Thymus (tissue), 11 donors: ENCODE measurements around the gene SRSF8. TPM values are rescaled to one million over a fixed set of nuclear protein-coding genes. Genes with fewer than 3 reads are reported as not detected.

Experiments
- DNase-seq, 9 donors: peaks; one replicate each; pipeline ENCODE4 v3.0.0-alpha.2; 2013; ENCODE audit warnings: low spot score in 9 of 9, low read depth in 6 of 9, missing footprints in 1 of 9
- H3K27ac ChIP-seq, 2 donors: one replicate each; pipeline ENCODE4 v1.5.1; 2013; ENCODE audit warnings: control low read depth in 1 of 2, low read depth in 1 of 2, low read length in 1 of 2, mild to moderate bottlenecking in 1 of 2, moderate library complexity in 1 of 2
- H3K27me3 ChIP-seq, 2 donors: one replicate each; pipeline ENCODE4 v1.5.1; 2013; ENCODE audit warnings: low read length in 1 of 2; ENCODE audit not compliant: control insufficient read depth in 2 of 2, insufficient read depth in 1 of 2
- H3K36me3 ChIP-seq, 2 donors: one replicate each; pipeline ENCODE4 v1.5.1; 2013; ENCODE audit warnings: low read length in 1 of 2, mild to moderate bottlenecking in 1 of 2, moderate library complexity in 1 of 2; ENCODE audit not compliant: control insufficient read depth in 2 of 2, insufficient read depth in 2 of 2
- H3K4me1 ChIP-seq, 2 donors: one replicate each; pipeline ENCODE4 v1.5.1; 2013; ENCODE audit warnings: low read length in 2 of 2; ENCODE audit not compliant: control insufficient read depth in 2 of 2, insufficient read depth in 2 of 2
- H3K4me3 ChIP-seq, 2 donors: one replicate each; pipeline ENCODE4 v1.5.1; 2013; ENCODE audit warnings: low read length in 2 of 2, control low read depth in 1 of 2, mild to moderate bottlenecking in 1 of 2
- H3K9me3 ChIP-seq, 2 donors: one replicate each; pipeline ENCODE4 v1.5.1; 2013; ENCODE audit warnings: low read length in 1 of 2, mild to moderate bottlenecking in 1 of 2; ENCODE audit not compliant: control insufficient read depth in 2 of 2, insufficient read depth in 1 of 2
- WGBS: extraction: QIAGEN DNeasy Blood & Tissue Kit; methylation state at CpG from one replicate; pipeline ENCODE4 v1.1.7; 2013; 5-methylcytosine and 5-hydroxymethylcytosine counted together
- polyA plus RNA-seq: library from polyadenylated mRNA; stranded (reverse); fragments of 200-250 nt; gene quantifications from one replicate; pipeline ENCODE4 v1.2.3, GENCODE V29; 2013
- total RNA-seq: library from RNA; stranded (reverse); fragments of 120-200 nt; gene quantifications from one replicate; pipeline ENCODE4 v1.2.4, GENCODE V29; 2013
- donor health status: healthy.

The SRSF8 gene
- total and polyA plus RNA-seq, 2 donors = 12.5 to 76.8 TPM

GRCh38 chr11:95098826-95099225 lies 32.1 kb downstream of the SRSF8 start:
- Histone ChIP-seq H3K4me3 (no peak overlapping the region), H3K27me3 (no peaks in the 10 kb centered on the region), H3K9me3 (no peaks in the 10 kb centered on the region), H3K4me1 (no peaks in the 10 kb centered on the region), H3K36me3 (no peaks in the 10 kb centered on the region), H3K27ac (no peak overlapping the region)
- no peak for DNase-seq
- 99% methylated on average over 3 of the region's 3 CpGs for WGBS

- Histone ChIP-seq H3K9me3 (no peaks in the 10 kb centered on the region), H3K27me3 (no peaks in the 10 kb centered on the region), H3K27ac (no peak overlapping the region), H3K4me1 (no peaks in the 10 kb centered on the region), H3K4me3 (no peak overlapping the region), H3K36me3 (no peaks in the 10 kb centered on the region)
- WGBS = 85% methylated on average over 4 of the region's 4 CpGs
- DNase-seq = no peak
Measured at GRCh38 chr11:95100191-95100648, 33.5 kb downstream of the SRSF8 start.

GRCh38 chr11:95100856-95101507 lies 34.3 kb downstream of the SRSF8 start:
- H3K36me3 ChIP-seq = no peaks in the 10 kb centered on the region
- WGBS = 98% methylated on average over 6 of the region's 6 CpGs
- DNase-seq = no peak
- no peaks in the 10 kb centered on the region for H3K4me1 ChIP-seq
- H3K4me3 ChIP-seq = no peak overlapping the region
- no peaks in the 10 kb centered on the region for H3K9me3 ChIP-seq
- H3K27ac ChIP-seq = no peak overlapping the region
- H3K27me3 ChIP-seq = no peaks in the 10 kb centered on the region

- H3K27me3 ChIP-seq = no peaks in the 10 kb centered on the region
- WGBS = 96% methylated on average over 1 of the region's 1 CpG
- H3K9me3 ChIP-seq = no peaks in the 10 kb centered on the region
- H3K4me3 ChIP-seq = no peak overlapping the region
- no peaks in the 10 kb centered on the region for H3K36me3 ChIP-seq
- H3K4me1 ChIP-seq = no peaks in the 10 kb centered on the region
- H3K27ac ChIP-seq = peak overlapping the region in 1 of 2 donors; percentile 5
- no peak for DNase-seq
Measured at GRCh38 chr11:95101935-95102334, 35.2 kb downstream of the SRSF8 start.

- H3K4me3 ChIP-seq = no peak overlapping the region
- over 99% methylated on average over 2 of the region's 2 CpGs for WGBS
- no peak overlapping the region for H3K27ac ChIP-seq
- no peaks in the 10 kb centered on the region for H3K9me3 ChIP-seq
- no peaks in the 10 kb centered on the region for H3K36me3 ChIP-seq
- H3K27me3 ChIP-seq = no peaks in the 10 kb centered on the region
- no peaks in the 10 kb centered on the region for H3K4me1 ChIP-seq
- no peak for DNase-seq
Measured at GRCh38 chr11:95102733-95103132, 36.0 kb downstream of the SRSF8 start.

GRCh38 chr11:95103701-95104100 lies 37.0 kb downstream of the SRSF8 start:
- H3K4me3 ChIP-seq = no peak overlapping the region
- no peaks in the 10 kb centered on the region for H3K9me3 ChIP-seq
- WGBS = 97% methylated on average over 5 of the region's 5 CpGs
- H3K36me3 ChIP-seq = no peaks in the 10 kb centered on the region
- H3K4me1 ChIP-seq = no peaks in the 10 kb centered on the region
- H3K27ac ChIP-seq = no peak overlapping the region
- no peaks in the 10 kb centered on the region for H3K27me3 ChIP-seq
- no peak for DNase-seq

- 94% methylated on average over 6 of the region's 6 CpGs for WGBS
- Histone ChIP-seq H3K27ac (no peak overlapping the region), H3K36me3 (no peaks in the 10 kb centered on the region), H3K9me3 (no peaks in the 10 kb centered on the region), H3K4me1 (no peaks in the 10 kb centered on the region), H3K4me3 (no peak overlapping the region), H3K27me3 (no peaks in the 10 kb centered on the region)
- DNase-seq = no peak
Measured at GRCh38 chr11:95104121-95104830, 37.6 kb downstream of the SRSF8 start.

- DNase-seq = no peak
- Histone ChIP-seq H3K4me3 (no peak overlapping the region), H3K9me3 (no peaks in the 10 kb centered on the region), H3K27ac (no peak overlapping the region), H3K27me3 (no peaks in the 10 kb centered on the region), H3K36me3 (no peaks in the 10 kb centered on the region), H3K4me1 (no peaks in the 10 kb centered on the region)
- 98% methylated on average over 3 of the region's 3 CpGs for WGBS
Measured at GRCh38 chr11:95104856-95105255, 38.1 kb downstream of the SRSF8 start.

GRCh38 chr11:95108159-95108611 lies 41.5 kb downstream of the SRSF8 start:
- Histone ChIP-seq H3K36me3 (no peaks in the 10 kb centered on the region), H3K9me3 (peaks cover 0 to 3% of the 10 kb centered on the region in 2 donors), H3K27ac (no peak overlapping the region), H3K4me1 (no peaks in the 10 kb centered on the region), H3K4me3 (no peak overlapping the region), H3K27me3 (no peaks in the 10 kb centered on the region)
- DNase-seq = no peak
- WGBS = 70% methylated on average over 9 of the region's 9 CpGs
